22Rv1 (cell line): ENCODE results near the gene SH3BP4.

ENCODE experiments used
- CTCF ChIP-seq: fragments of 450-650 bp; IDR thresholded peaks from 2 replicates; pipeline ENCODE4 v1.5.1; 2017; ENCODE audit warnings: mild to moderate bottlenecking
- ZFX ChIP-seq: fragments of 450-650 bp; IDR thresholded peaks from 2 replicates; pipeline ENCODE4 v1.6.1; 2017; ENCODE audit warnings: antibody characterized with exemption, borderline replicate concordance

GRCh38 chr2:235045336-235045972 lies 93.6 kb downstream of the SH3BP4 start:
- TF ChIP-seq CTCF, result no peak
- no peak for TF ChIP-seq ZFX
